ENCODE data around the gene FAM32A. TPM values are rescaled to one million over a fixed set of nuclear protein-coding genes. Genes with fewer than 3 reads are reported as not detected.

FAM32A gene
- total and polyA plus RNA-seq, 12 donors = 68.1 to 159 (median 89.8) TPM

DNA sequence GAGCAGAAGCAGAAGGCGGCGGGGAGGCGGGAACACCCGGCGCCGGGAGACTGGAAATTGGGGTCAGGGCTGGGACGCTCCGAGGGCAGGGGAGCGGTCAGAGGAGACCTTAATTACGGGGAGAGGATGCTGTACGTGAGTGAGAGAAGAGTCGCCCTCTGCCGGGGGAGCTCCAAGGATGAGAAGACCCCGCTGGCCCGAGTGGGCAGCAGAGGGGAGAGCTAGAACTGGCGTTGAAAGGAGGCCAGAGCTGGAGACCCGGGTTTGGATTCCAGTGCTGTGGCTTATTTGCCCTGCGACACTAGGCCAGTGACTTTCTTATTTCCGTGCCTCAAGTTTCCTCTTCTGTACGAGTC lies 536 bp downstream of the FAM32A start:
- intact Hi-C loops (cut with DNase I) = no loop called here
- H3K27ac ChIP-seq = peak overlapping the region; percentile 54 to 90 (median 58)
- H3K36me3 ChIP-seq (replicated peaks in 1 of 2) = peaks cover 0 to 16% of the 10 kb centered on the region in 2 donors
- H3K27me3 ChIP-seq = no peaks in the 10 kb centered on the region
- H3K9me3 ChIP-seq (replicated peaks in 1 of 3) = no peaks in the 10 kb centered on the region
- H3K4me1 ChIP-seq (replicated peaks in 1 of 2) = peaks cover 0 to 16% of the 10 kb centered on the region in 2 donors
- TF ChIP-seq, protein P1, sequence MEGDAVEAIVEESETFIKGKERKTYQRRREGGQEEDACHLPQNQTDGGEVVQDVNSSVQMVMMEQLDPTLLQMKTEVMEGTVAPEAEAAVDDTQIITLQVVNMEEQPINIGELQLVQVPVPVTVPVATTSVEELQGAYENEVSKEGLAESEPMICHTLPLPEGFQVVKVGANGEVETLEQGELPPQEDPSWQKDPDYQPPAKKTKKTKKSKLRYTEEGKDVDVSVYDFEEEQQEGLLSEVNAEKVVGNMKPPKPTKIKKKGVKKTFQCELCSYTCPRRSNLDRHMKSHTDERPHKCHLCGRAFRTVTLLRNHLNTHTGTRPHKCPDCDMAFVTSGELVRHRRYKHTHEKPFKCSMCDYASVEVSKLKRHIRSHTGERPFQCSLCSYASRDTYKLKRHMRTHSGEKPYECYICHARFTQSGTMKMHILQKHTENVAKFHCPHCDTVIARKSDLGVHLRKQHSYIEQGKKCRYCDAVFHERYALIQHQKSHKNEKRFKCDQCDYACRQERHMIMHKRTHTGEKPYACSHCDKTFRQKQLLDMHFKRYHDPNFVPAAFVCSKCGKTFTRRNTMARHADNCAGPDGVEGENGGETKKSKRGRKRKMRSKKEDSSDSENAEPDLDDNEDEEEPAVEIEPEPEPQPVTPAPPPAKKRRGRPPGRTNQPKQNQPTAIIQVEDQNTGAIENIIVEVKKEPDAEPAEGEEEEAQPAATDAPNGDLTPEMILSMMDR (IDR thresholded peaks at IDR 0.05) = peak in 1 of 6 experiments; percentile 17
- TF ChIP-seq POLR2A (IDR thresholded peaks at IDR 0.05) = no peak
- 0 to 1% (median 1%) methylated on average over 20 of the region's 20 CpGs for WGBS, 4 donors
- DNase-seq = peak in 2 of 7 donors; percentile 28 to 31
- H3K4me3 ChIP-seq = peak overlapping the region; percentile 59 to 93 (median 83)

DNA sequence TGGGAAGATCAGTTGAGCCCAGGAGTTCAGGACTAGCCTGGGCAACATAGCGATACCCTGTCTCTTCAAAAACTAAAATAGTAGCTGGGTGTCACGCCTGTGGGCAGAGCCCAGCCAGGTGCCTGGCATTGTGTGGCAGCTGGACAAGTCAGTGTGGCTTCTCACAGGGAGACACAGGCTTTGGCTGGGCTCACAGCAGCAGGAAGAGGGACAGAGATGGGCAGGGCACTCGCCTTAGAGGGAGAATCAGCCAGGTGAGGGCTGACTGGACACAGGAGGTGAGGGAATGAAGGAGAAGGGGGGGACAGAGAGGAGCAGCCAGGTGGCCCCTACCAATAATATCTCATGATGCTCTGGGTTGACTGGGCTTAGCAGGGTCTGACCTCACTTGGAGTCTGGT lies 3.3 kb downstream of the FAM32A start:
- TF ChIP-seq, protein P1 (IDR thresholded peaks at IDR 0.05) = no peak
- no peak for TF ChIP-seq POLR2A (IDR thresholded peaks at IDR 0.05)
- peaks cover 0 to 16% of the 10 kb centered on the region in 2 donors for H3K4me1 ChIP-seq (replicated peaks in 1 of 2)
- peaks cover 0 to 39% of the 10 kb centered on the region in 2 donors for H3K36me3 ChIP-seq (replicated peaks in 1 of 2)
- H3K9me3 ChIP-seq (replicated peaks in 1 of 3) = no peaks in the 10 kb centered on the region
- no peak for DNase-seq
- intact Hi-C loops (cut with DNase I) = no loop called here
- H3K4me3 ChIP-seq = no peak overlapping the region
- 95 to 99% (median 96%) methylated on average over 3 of the region's 3 CpGs for WGBS, 4 donors
- no peaks in the 10 kb centered on the region for H3K27me3 ChIP-seq
- no peak overlapping the region for H3K27ac ChIP-seq

DNA sequence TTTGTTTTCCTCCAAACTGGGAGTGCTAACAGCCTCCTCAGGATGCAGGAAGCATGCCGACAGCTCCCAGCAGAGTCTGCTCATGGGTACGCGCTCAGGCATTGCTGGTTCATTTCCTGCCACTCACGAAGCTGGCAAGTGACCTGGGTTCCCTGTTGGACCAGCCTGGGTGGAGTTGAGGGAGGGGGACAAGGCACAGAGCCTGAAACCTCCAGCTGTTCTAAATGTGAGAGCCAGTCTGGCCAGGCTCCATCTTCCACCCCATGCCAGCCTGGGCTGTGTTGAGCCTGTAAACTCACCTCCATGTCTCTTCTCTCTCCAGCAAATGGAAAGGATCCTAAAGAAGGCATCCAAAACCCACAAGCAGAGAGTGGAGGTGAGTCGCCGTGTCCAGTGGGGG lies 5.0 kb downstream of the FAM32A start:
- 83 to 89% (median 86%) methylated on average over 6 of the region's 6 CpGs for WGBS, 4 donors
- Histone ChIP-seq H3K27ac (no peak overlapping the region), H3K4me1 (replicated peaks in 1 of 2) (peaks cover 0 to 16% of the 10 kb centered on the region in 2 donors), H3K9me3 (replicated peaks in 1 of 3) (no peaks in the 10 kb centered on the region), H3K36me3 (replicated peaks in 1 of 2) (peaks cover 0 to 39% of the 10 kb centered on the region in 2 donors), H3K4me3 (no peak overlapping the region), H3K27me3 (no peaks in the 10 kb centered on the region)
- intact Hi-C loops (cut with DNase I) = no loop called here
- DNase-seq = no peak
- TF ChIP-seq, protein P1 (IDR thresholded peaks at IDR 0.05) = no peak
- TF ChIP-seq POLR2A (IDR thresholded peaks at IDR 0.05) = no peak

DNA sequence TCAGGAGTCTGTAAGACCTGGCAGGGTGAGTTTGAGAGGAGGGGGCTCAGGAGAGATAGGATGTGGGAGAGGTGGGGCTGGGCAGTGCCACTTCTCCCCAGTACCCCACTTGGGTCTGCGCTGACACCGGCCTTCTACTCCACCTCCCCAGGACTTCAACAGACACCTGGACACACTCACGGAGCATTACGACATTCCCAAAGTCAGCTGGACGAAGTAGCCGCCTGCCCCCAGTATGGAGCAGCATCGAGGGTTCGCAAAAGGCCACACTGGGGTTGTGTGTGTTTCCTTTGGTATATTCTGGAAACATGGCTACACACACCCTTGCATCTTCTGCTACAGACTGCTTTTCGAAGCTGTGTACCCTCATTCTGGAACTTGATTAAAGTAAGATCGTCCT lies 5.5 kb downstream of the FAM32A start:
- peaks cover 0 to 39% of the 10 kb centered on the region in 2 donors for H3K36me3 ChIP-seq (replicated peaks in 1 of 2)
- WGBS, 4 donors = 88 to 94% (median 93%) methylated on average over 10 of the region's 10 CpGs

More for the DNA sequence above, 5.5 kb downstream of the FAM32A start:
- H3K4me1 ChIP-seq (replicated peaks in 1 of 2) = peaks cover 0 to 16% of the 10 kb centered on the region in 2 donors
- no peak for TF ChIP-seq POLR2A (IDR thresholded peaks at IDR 0.05)
- TF ChIP-seq, protein P1 (IDR thresholded peaks at IDR 0.05) = no peak
- intact Hi-C loops (cut with DNase I) = no loop called here
- H3K27ac ChIP-seq = no peak overlapping the region
- H3K9me3 ChIP-seq (replicated peaks in 1 of 3) = no peaks in the 10 kb centered on the region
- no peak for DNase-seq
- H3K4me3 ChIP-seq = no peak overlapping the region
- H3K27me3 ChIP-seq = no peaks in the 10 kb centered on the region

All from adrenal gland (tissue), 12 donors.